ENCODE results near the gene ZNF519. TPM values are rescaled to one million over a fixed set of nuclear protein-coding genes. Genes with fewer than 3 reads are reported as not detected.
"Not testable (repeated sequence)": the region's sequence is repeated elsewhere in the genome, so short reads cannot be mapped to it uniquely, and the experiment has no call there.

ZNF519 gene
- total RNA-seq (2021; fragmentation: NEBNext Ultra II Directional; extraction: Animal tissue kit (Norgen Biotek cat#: 25700)) (38.6 and 40.4 TPM in 2 replicates), polyA plus RNA-seq (2011; rRNA removed) (19.6 and 24.0 TPM in 2 replicates), polyA minus RNA-seq (2011; rRNA and poly(A)+ RNA removed) (65.7 and 74.2 TPM in 2 replicates)
- 29.6 TPM for polyA plus RNA-seq (2011; cell fraction: cytosol; rRNA removed)
- 49.7 TPM for polyA plus RNA-seq (2011; cell fraction: nucleus; rRNA removed)
- 17.2 to 30.8 TPM (median 19.2 TPM) in 4 replicates for polyA plus RNA-seq (2012, experiment 1 of 2)
- polyA plus RNA-seq (2012, experiment 2 of 2) = 4.1 TPM
- 28.5 TPM for polyA plus RNA-seq (2013, experiment 1 of 2)
- polyA plus RNA-seq (2013, experiment 2 of 2) = 22.0 TPM
- 28.9 TPM for polyA minus RNA-seq (2011; cell fraction: cytosol; rRNA and poly(A)+ RNA removed)
- 106 TPM for polyA minus RNA-seq (2011; cell fraction: nucleus; rRNA and poly(A)+ RNA removed)
- long read RNA-seq, experiment 1, full-length matches to known transcripts = 9 of 13 reads
- long read RNA-seq, experiment 1, partial matches to known transcripts = 0 of 13 reads
- long read RNA-seq, experiment 1, other reads (novel, unspliced or antisense) = 4 of 13 reads
- long read RNA-seq, experiment 2, full-length matches to known transcripts = 13 of 15 reads
- long read RNA-seq, experiment 2, partial matches to known transcripts = 1 of 15 reads
- long read RNA-seq, experiment 2, other reads (novel, unspliced or antisense) = 1 of 15 reads

GRCh38 chr18:14132271-14132700 lies at the start of gene ZNF519:
Gene ZNF519 (minus strand): TSS chr18:14132435. CDS start chr18:14132277, 158 bp downstream.
- H3K23ac ChIP-seq (ENCODE audit: insufficient read length); H4K20me1 ChIP-seq (replicated peaks in 1 of 2; ENCODE audit: control insufficient read depth in 1 of 2, insufficient read depth in 2 of 2, low read length in 2 of 2); H3K14ac ChIP-seq (ENCODE audit: insufficient read length); H2AFZ ChIP-seq (ENCODE audit: low read length); H3K4me1 ChIP-seq (replicated peaks in 1 of 4; ENCODE audit: control insufficient read depth in 3 of 4, insufficient read depth in 4 of 4, low read length in 3 of 4); H2BK15ac ChIP-seq (ENCODE audit: low read length); H4K91ac ChIP-seq (replicated peaks; ENCODE audit: insufficient read length, low read length); H4K5ac ChIP-seq (ENCODE audit: insufficient read length, low read depth, low read length); H3K18ac ChIP-seq (ENCODE audit: extremely low read depth, low read length); H3K56ac ChIP-seq (replicated peaks; ENCODE audit: insufficient read length, low read depth, low read length); H3K9me3 ChIP-seq (ENCODE audit: insufficient read depth in 2 of 2, low read depth in 1 of 2, low read length in 1 of 2); H3K27me3 ChIP-seq (replicated peaks in 1 of 4; ENCODE audit: control insufficient read depth in 3 of 4, extremely low read depth in 1 of 4, insufficient read depth in 3 of 4, low read length in 3 of 4); H2AK5ac ChIP-seq (ENCODE audit: low read depth, low read length); CTCF ChIA-PET (ENCODE audit: partially characterized antibody); POLR2A ChIA-PET (ENCODE audit: partially characterized antibody); H3K4ac ChIP-seq (replicated peaks; ENCODE audit: insufficient read length, low read depth, low read length); H3K36me3 ChIP-seq (ENCODE audit: control insufficient read depth in 2 of 4, insufficient read depth in 4 of 4, low read length in 3 of 4); H2BK20ac ChIP-seq (ENCODE audit: low read length); H2BK5ac ChIP-seq (ENCODE audit: low read depth, low read length); H2BK120ac ChIP-seq (replicated peaks; ENCODE audit: low read depth, low read length); H3K23me2 ChIP-seq (ENCODE audit: low read depth, low read length); H3K79me1 ChIP-seq (ENCODE audit: low read depth, low read length); H2BK12ac ChIP-seq (ENCODE audit: low read depth, low read length): not testable (repeated sequence)
- H3K9ac ChIP-seq (replicated peaks in 1 of 4; ENCODE audit: extremely low read depth in 1 of 4, low read depth in 3 of 4, low read length in 3 of 4) = peak within 1 kb of the TSS; percentile 78 to 95 (median 88)
- peak within 1 kb of the TSS; percentile 59 to 82 (median 72) for H3K4me3 ChIP-seq (ENCODE audit: extremely low read depth in 1 of 4, insufficient read depth in 2 of 4, low read depth in 3 of 4, low read length in 4 of 4)
- H3K79me2 ChIP-seq (ENCODE audit: control insufficient read depth in 1 of 2, insufficient read depth in 2 of 2, low read length in 2 of 2) = peaks cover 9 to 48% of the 10 kb centered on the region in 2 experiments; a peak in 3 of 4 replicates
- H3K27ac ChIP-seq (ENCODE audit: low read depth, low read length) = peak within 1 kb of the TSS; percentile 88
- H4K8ac ChIP-seq (ENCODE audit: extremely low read depth, insufficient read depth, low read length) = peak within 1 kb of the TSS; percentile 89; the same call in 1 of the 2 replicates
- WGBS, 2 experiments (ENCODE audit: extremely low coverage in 1 of 2, insufficient coverage in 1 of 2, insufficient read length in 1 of 2, insufficient replicate concordance in 2 of 2, low coverage in 1 of 2, low lambda C conversion rate in 2 of 2, missing lambda C conversion rate in 1 of 2) = 0% methylated on average over 20 of the region's 20 CpGs; no CpG with 5 or more reads in 1 of the 2 experiments
- TF ChIP-seq TAF1 (IDR thresholded peaks at IDR 0.05; ENCODE audit: low read depth, low read length) = peak; percentile 87
- TF ChIP-seq CHD2 (IDR thresholded peaks at IDR 0.05; ENCODE audit: low read length) = peak; percentile 70; the same call in 1 of the 2 replicates
- TF ChIP-seq PHF8 (conservative IDR thresholded peaks at IDR 0.05; ENCODE audit: low read depth, low read length) = peak; percentile 68
- TF ChIP-seq TBP (IDR thresholded peaks at IDR 0.05; ENCODE audit: low read depth, low read length) = peak; percentile 87
- TF ChIP-seq POLR2A (IDR thresholded peaks at IDR 0.05; ENCODE audit: control extremely low read depth in 1 of 2, low read depth in 2 of 2, low read length in 2 of 2) = peak; percentile 67 to 88
- TF ChIP-seq SIN3A (conservative IDR thresholded peaks at IDR 0.05 in 1 of 2, IDR thresholded peaks at IDR 0.05 in 1 of 2; ENCODE audit: low read depth in 1 of 2, low read length in 2 of 2) = 0 out of 4 replicates have a peak, but pooled peaks of 1 of the 2 experiments have one; percentile 40
- peak; percentile 18; the same call in 1 of the 2 replicates for TF ChIP-seq CREB1 (IDR thresholded peaks at IDR 0.05)
- TF ChIP-seq POLR2AphosphoS5 (IDR thresholded peaks at IDR 0.05; ENCODE audit: low read depth, low read length) = peak; percentile 73
- TF ChIP-seq SP1 (IDR thresholded peaks at IDR 0.05; ENCODE audit: low read depth, low read length) = peak; percentile 83
- FAIRE-seq = peak; percentile 84
- peak; percentile 79 to 84 for DNase-seq (ENCODE audit: low read depth in 1 of 2, low spot score in 2 of 2)
- H3K4me2 ChIP-seq (ENCODE audit: insufficient read depth in 1 of 2, low read depth in 2 of 2, low read length in 2 of 2) = peak within 1 kb of the TSS; percentile 49 to 57; a peak in 3 of 4 replicates

Measured in H1 (cell line).